Lower lobe of right lung (tissue), 2 donors: ENCODE measurements around the gene GALK2. TPM values are rescaled to one million over a fixed set of nuclear protein-coding genes. Genes with fewer than 3 reads are reported as not detected.
"Not testable (repeated sequence)": the region's sequence is repeated elsewhere in the genome, so short reads cannot be mapped to it uniquely, and the experiment has no call there.

Experiments used
- ATAC-seq, 2 donors: fragments of 200-7000 bp; cut with Tn5 transposase; one replicate each; pipeline ENCODE4 v1.9.1; 2020 to 2022; ENCODE audit warnings: mild to moderate bottlenecking in 2 of 2, moderate library complexity in 2 of 2
- DNase-seq: peaks from one replicate; pipeline ENCODE4 v3.0.0-alpha.2; 2020
- H3K27ac ChIP-seq: fragments of 200-600 bp; one replicate; pipeline ENCODE4 v1.8.0; 2022
- H3K27me3 ChIP-seq: fragments of 200-600 bp; one replicate; pipeline ENCODE4 v1.8.0; 2022; ENCODE audit warnings: low read depth
- H3K36me3 ChIP-seq: fragments of 200-600 bp; one replicate; pipeline ENCODE4 v1.8.0; 2022; ENCODE audit warnings: mild to moderate bottlenecking
- H3K4me1 ChIP-seq: fragments of 200-600 bp; one replicate; pipeline ENCODE4 v1.8.0; 2022
- H3K4me3 ChIP-seq: fragments of 200-600 bp; one replicate; pipeline ENCODE4 v1.8.0; 2022; ENCODE audit warnings: mild to moderate bottlenecking
- H3K9me3 ChIP-seq: fragments of 200-600 bp; one replicate; pipeline ENCODE4 v1.8.0; 2022
- CTCF ChIP-seq: fragments of 200-600 bp; IDR thresholded peaks from one replicate; pipeline ENCODE4 v1.8.0; 2022; ENCODE audit warnings: antibody characterized with exemption, mild to moderate bottlenecking
- intact Hi-C: fragments of 100-400 bp; cut with DNase I; formaldehyde crosslinking; loops from one replicate; pipeline ENCODE4 v1.11.0; 2022
- total RNA-seq: library from RNA; stranded (reverse); fragmentation: NEBNext Ultra II Directional; extraction: Animal tissue kit (Norgen Biotek cat#: 25700); gene quantifications from one replicate; pipeline ENCODE4 v1.2.1, GENCODE V29; 2021
- donor health status: DM: no; HTN: yes; CAD: no; lungs with severe emphysema.

The GALK2 gene
- total RNA-seq, 1 donor from 2014 or later, result 38.8 TPM

- H3K4me3 ChIP-seq, result no peak overlapping the region
- no peaks in the 10 kb centered on the region for H3K4me1 ChIP-seq
- DNase-seq (no peak), ATAC-seq (no peak)
- no peaks in the 10 kb centered on the region for H3K9me3 ChIP-seq
- no peaks in the 10 kb centered on the region for H3K36me3 ChIP-seq
- H3K27me3 ChIP-seq, result no peaks in the 10 kb centered on the region
- TF ChIP-seq CTCF, result no peak
- intact Hi-C loops, result no loop called here
- no peak overlapping the region for H3K27ac ChIP-seq
Observed at GRCh38 chr15:49179433-49180190, 9.6 kb downstream of the GALK2 start.

GRCh38 chr15:49182128-49182527, 12.1 kb downstream of the GALK2 start:
- DNase-seq (no peak), ATAC-seq (no peak)
- TF ChIP-seq CTCF, result no peak
- H3K4me1 ChIP-seq, result no peaks in the 10 kb centered on the region
- H3K36me3 ChIP-seq, result no peaks in the 10 kb centered on the region
- H3K27me3 ChIP-seq, result no peaks in the 10 kb centered on the region
- no peaks in the 10 kb centered on the region for H3K9me3 ChIP-seq
- intact Hi-C loops, result no loop called here
- H3K4me3 ChIP-seq, result no peak overlapping the region
- no peak overlapping the region for H3K27ac ChIP-seq

- ATAC-seq, H3K9me3 ChIP-seq: not testable (repeated sequence)
Observed at GRCh38 chr15:49183741-49184140, 13.7 kb downstream of the GALK2 start.

GRCh38 chr15:49185473-49185872, 15.4 kb downstream of the GALK2 start:
- no peak overlapping the region for H3K27ac ChIP-seq
- no peak for TF ChIP-seq CTCF
- no peaks in the 10 kb centered on the region for H3K36me3 ChIP-seq
- ATAC-seq (no peak), DNase-seq (no peak)
- H3K4me3 ChIP-seq, result no peak overlapping the region
- H3K9me3 ChIP-seq, result no peaks in the 10 kb centered on the region
- intact Hi-C loops, result no loop called here
- no peaks in the 10 kb centered on the region for H3K4me1 ChIP-seq
- H3K27me3 ChIP-seq, result no peaks in the 10 kb centered on the region

More at GRCh38 chr15:49183741-49184140, 13.7 kb downstream of the GALK2 start:
- H3K36me3 ChIP-seq, H3K4me1 ChIP-seq, H3K27ac ChIP-seq, intact Hi-C loops, H3K27me3 ChIP-seq, DNase-seq, H3K4me3 ChIP-seq: not testable (repeated sequence)

GRCh38 chr15:49187549-49188245, 17.6 kb downstream of the GALK2 start:
- ATAC-seq, result no peak
- no peak overlapping the region for H3K4me3 ChIP-seq
- DNase-seq, result no peak
- intact Hi-C loops, result no loop called here
- H3K27me3 ChIP-seq, result no peaks in the 10 kb centered on the region
- no peak overlapping the region for H3K27ac ChIP-seq
- no peaks in the 10 kb centered on the region for H3K36me3 ChIP-seq
- H3K4me1 ChIP-seq, result no peaks in the 10 kb centered on the region
- TF ChIP-seq CTCF, result no peak
- H3K9me3 ChIP-seq, result no peaks in the 10 kb centered on the region

GRCh38 chr15:49188933-49189332, 18.9 kb downstream of the GALK2 start:
- no peaks in the 10 kb centered on the region for H3K36me3 ChIP-seq
- ATAC-seq (no peak), DNase-seq (no peak)
- no peak overlapping the region for H3K27ac ChIP-seq
- H3K4me3 ChIP-seq, result no peak overlapping the region
- no peaks in the 10 kb centered on the region for H3K9me3 ChIP-seq
- H3K4me1 ChIP-seq, result no peaks in the 10 kb centered on the region
- no peaks in the 10 kb centered on the region for H3K27me3 ChIP-seq
- intact Hi-C loops, result no loop called here
- TF ChIP-seq CTCF, result no peak
